Trophoblast cell (in vitro differentiated cells and primary cell): Measurements from ENCODE around the gene PDXP.
A peak's percentile ranks its signal among the peaks of the same experiment; 100 is the strongest.

Source experiments
- DNase-seq, 2 donors: peaks; one replicate each; pipeline ENCODE4 v3.0.0-alpha.2; 2016
- H2AFZ ChIP-seq: 2 replicates; pipeline ENCODE4 v1.6.1; 2013; ENCODE audit warnings: low read length, moderate library complexity, mild to moderate bottlenecking; ENCODE audit not compliant: insufficient read depth, poor library complexity
- H2AK5ac ChIP-seq: 2 replicates; pipeline ENCODE4 v1.6.1; 2013; ENCODE audit warnings: mild to moderate bottlenecking, low read length
- H2BK120ac ChIP-seq: 2 replicates; pipeline ENCODE4 v1.6.1; 2013; ENCODE audit warnings: low read length, mild to moderate bottlenecking, moderate library complexity; ENCODE audit not compliant: insufficient read depth, poor library complexity
- H2BK12ac ChIP-seq: 2 replicates; pipeline ENCODE4 v1.6.1; 2013; ENCODE audit warnings: mild to moderate bottlenecking, low read length, moderate library complexity
- H2BK5ac ChIP-seq: 2 replicates; pipeline ENCODE4 v1.6.1; 2013; ENCODE audit warnings: low read length, low read depth, moderate library complexity, mild to moderate bottlenecking; ENCODE audit not compliant: poor library complexity
- H3K14ac ChIP-seq: 2 replicates; pipeline ENCODE4 v1.6.1; 2013; ENCODE audit warnings: mild to moderate bottlenecking, low read length
- H3K18ac ChIP-seq: 2 replicates; pipeline ENCODE4 v1.6.1; 2013; ENCODE audit warnings: mild to moderate bottlenecking, low read length
- H3K23ac ChIP-seq: 2 replicates; pipeline ENCODE4 v1.6.1; 2013; ENCODE audit warnings: low read length
- H3K27ac ChIP-seq: 2 replicates; pipeline ENCODE4 v1.5.1; 2013; ENCODE audit warnings: low read depth, mild to moderate bottlenecking, inconsistent platforms, low read length, moderate library complexity
- H3K27me3 ChIP-seq: 2 replicates; pipeline ENCODE4 v1.6.1; 2013; ENCODE audit warnings: inconsistent platforms, mild to moderate bottlenecking, low read length, moderate library complexity; ENCODE audit not compliant: insufficient read depth
- H3K36me3 ChIP-seq, 2 experiments: 1 replicate in 1 of 2; 2 replicates in 1 of 2; pipeline ENCODE4 v1.6.1; 2013; ENCODE audit warnings: low read length in 2 of 2, mild to moderate bottlenecking in 2 of 2, moderate library complexity in 1 of 2; ENCODE audit not compliant: insufficient read depth in 2 of 2, control insufficient read depth in 1 of 2
- H3K4ac ChIP-seq: 2 replicates; pipeline ENCODE4 v1.6.1; 2013; ENCODE audit warnings: low read depth, mild to moderate bottlenecking, low read length, moderate library complexity
- H3K4me1 ChIP-seq, 2 experiments: 1 replicate in 1 of 2; 2 replicates in 1 of 2; pipeline ENCODE4 v1.6.1; 2013; ENCODE audit warnings: low read length in 2 of 2, mild to moderate bottlenecking in 2 of 2, moderate library complexity in 1 of 2; ENCODE audit not compliant: insufficient read depth in 2 of 2, control insufficient read depth in 1 of 2
- H3K4me2 ChIP-seq: 2 replicates; pipeline ENCODE4 v1.6.1; 2013; ENCODE audit warnings: inconsistent platforms, mild to moderate bottlenecking, low read length, moderate library complexity
- H3K4me3 ChIP-seq: 2 replicates; pipeline ENCODE4 v1.5.1; 2013; ENCODE audit warnings: mild to moderate bottlenecking, low read depth, low read length, inconsistent platforms
- H3K79me1 ChIP-seq: one replicate; pipeline ENCODE4 v1.6.1; 2013; ENCODE audit warnings: low read length
- H3K79me2 ChIP-seq: 2 replicates; pipeline ENCODE4 v1.6.1; 2013; ENCODE audit warnings: low read length, mild to moderate bottlenecking; ENCODE audit not compliant: control insufficient read depth, insufficient read depth, poor library complexity
- H3K9ac ChIP-seq: 2 replicates; pipeline ENCODE4 v1.6.1; 2013; ENCODE audit warnings: mild to moderate bottlenecking, low read length
- H3K9me3 ChIP-seq: 2 replicates; pipeline ENCODE4 v1.6.1; 2013; ENCODE audit warnings: low read depth, mild to moderate bottlenecking, control low read depth, inconsistent platforms, low read length; ENCODE audit not compliant: insufficient read depth
- H4K12ac ChIP-seq: 2 replicates; pipeline ENCODE4 v1.6.1; 2013; ENCODE audit warnings: low read depth, mild to moderate bottlenecking, low read length, moderate library complexity
- H4K8ac ChIP-seq: 2 replicates; pipeline ENCODE4 v1.6.1; 2013; ENCODE audit warnings: low read depth, mild to moderate bottlenecking, low read length, moderate library complexity
- H4K91ac ChIP-seq: one replicate; pipeline ENCODE4 v1.6.1; 2013; ENCODE audit warnings: low read depth, mild to moderate bottlenecking, low read length, moderate library complexity
- WGBS: extraction: QIAGEN DNeasy Blood & Tissue Kit; methylation state at CpG from one replicate; pipeline ENCODE4 v1.1.7; 2013; ENCODE audit warnings: missing lambda C conversion rate; ENCODE audit not compliant: insufficient read length, insufficient coverage; ENCODE audit errors: extremely low coverage; 5-methylcytosine and 5-hydroxymethylcytosine counted together

PDXP gene

GRCh38 chr22:37661160-37661924 lies 2.8 kb downstream of the PDXP start:
- no peaks in the 10 kb centered on the region for H3K27me3 ChIP-seq
- DNase-seq, result peak in 1 of 2 donors; percentile 67
- H3K4ac ChIP-seq, result no peak overlapping the region
- peaks cover 12 to 15% of the 10 kb centered on the region in 2 experiments for H3K4me1 ChIP-seq
- no peak overlapping the region for H2AFZ ChIP-seq
- H3K27ac ChIP-seq, result no peak overlapping the region
- H2BK12ac ChIP-seq, result no peak overlapping the region
- no peak overlapping the region for H2AK5ac ChIP-seq
- no peak overlapping the region for H2BK120ac ChIP-seq
- H3K36me3 ChIP-seq, result no peaks in the 10 kb centered on the region
- no CpG with 5 or more reads among the region's 12 CpGs for WGBS
- H3K9ac ChIP-seq, result peak overlapping the region; percentile 11
- no peak overlapping the region for H4K8ac ChIP-seq
- no peak overlapping the region for H4K91ac ChIP-seq
- H3K4me3 ChIP-seq, result no peak overlapping the region
- H4K12ac ChIP-seq, result no peak overlapping the region
- no peak overlapping the region for H3K18ac ChIP-seq
- H3K23ac ChIP-seq, result no peak overlapping the region
- H3K4me2 ChIP-seq, result no peak overlapping the region
- no peaks in the 10 kb centered on the region for H3K79me1 ChIP-seq
- no peak overlapping the region for H3K14ac ChIP-seq
- peaks cover 3% of the 10 kb centered on the region for H3K79me2 ChIP-seq
- H3K9me3 ChIP-seq, result peaks cover 2% of the 10 kb centered on the region
- H2BK5ac ChIP-seq, result no peak overlapping the region

GRCh38 chr22:37662039-37662438 lies 3.5 kb downstream of the PDXP start:
- peaks cover 2% of the 10 kb centered on the region for H3K9me3 ChIP-seq
- no peak overlapping the region for H3K27ac ChIP-seq
- no peak overlapping the region for H3K23ac ChIP-seq
- H3K36me3 ChIP-seq, result no peaks in the 10 kb centered on the region
- no peak overlapping the region for H3K4me3 ChIP-seq
- no CpG with 5 or more reads among the region's 5 CpGs for WGBS
- peaks cover 12 to 15% of the 10 kb centered on the region in 2 experiments for H3K4me1 ChIP-seq
- no peak overlapping the region for H2BK12ac ChIP-seq
- H3K4me2 ChIP-seq, result no peak overlapping the region
- peaks cover 3% of the 10 kb centered on the region for H3K79me2 ChIP-seq
- no peak overlapping the region for H2BK120ac ChIP-seq
- H3K9ac ChIP-seq, result no peak overlapping the region
- no peak overlapping the region for H4K12ac ChIP-seq
- no peak overlapping the region for H2BK5ac ChIP-seq
- H3K79me1 ChIP-seq, result no peaks in the 10 kb centered on the region
- H2AFZ ChIP-seq, result no peak overlapping the region
- no peak overlapping the region for H3K14ac ChIP-seq
- no peak overlapping the region for H2AK5ac ChIP-seq
- H3K4ac ChIP-seq, result no peak overlapping the region
- no peak overlapping the region for H3K18ac ChIP-seq
- no peak overlapping the region for H4K91ac ChIP-seq
- no peaks in the 10 kb centered on the region for H3K27me3 ChIP-seq
- DNase-seq, result no peak
- no peak overlapping the region for H4K8ac ChIP-seq

DNA sequence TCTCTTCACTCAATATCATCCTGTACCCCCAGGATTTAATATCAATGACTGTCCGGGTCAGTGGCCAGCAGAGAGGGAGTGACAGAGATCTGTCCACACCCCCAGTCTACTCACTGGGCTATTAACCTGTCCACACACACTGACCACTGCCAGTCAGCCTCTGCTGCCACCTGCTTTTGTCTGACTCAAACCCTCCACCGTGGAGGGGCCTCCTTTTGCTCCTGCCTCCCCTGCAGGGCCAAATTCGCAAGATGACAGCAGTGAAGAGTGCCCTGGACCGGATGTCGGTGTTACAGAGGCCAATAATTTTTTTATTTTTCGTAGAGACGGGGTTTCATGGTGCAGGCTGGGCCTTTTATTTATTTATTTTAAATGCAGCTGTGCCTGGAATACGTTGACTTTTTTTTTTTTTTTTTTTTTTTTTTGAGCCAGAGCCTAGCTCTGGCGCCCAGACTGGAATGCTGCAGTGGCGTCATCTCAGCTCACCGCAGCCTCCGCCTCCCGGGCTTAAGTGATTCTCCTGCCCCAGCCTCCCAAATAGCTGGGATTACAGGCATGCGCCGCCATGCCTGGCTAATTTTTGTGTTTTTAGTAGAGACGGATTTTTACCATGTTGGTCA lies 5.1 kb downstream of the PDXP start:
- H3K4me3 ChIP-seq, result no peak overlapping the region
- H3K36me3 ChIP-seq, result no peaks in the 10 kb centered on the region
- WGBS, result no CpG with 5 or more reads among the region's 16 CpGs

DNA sequence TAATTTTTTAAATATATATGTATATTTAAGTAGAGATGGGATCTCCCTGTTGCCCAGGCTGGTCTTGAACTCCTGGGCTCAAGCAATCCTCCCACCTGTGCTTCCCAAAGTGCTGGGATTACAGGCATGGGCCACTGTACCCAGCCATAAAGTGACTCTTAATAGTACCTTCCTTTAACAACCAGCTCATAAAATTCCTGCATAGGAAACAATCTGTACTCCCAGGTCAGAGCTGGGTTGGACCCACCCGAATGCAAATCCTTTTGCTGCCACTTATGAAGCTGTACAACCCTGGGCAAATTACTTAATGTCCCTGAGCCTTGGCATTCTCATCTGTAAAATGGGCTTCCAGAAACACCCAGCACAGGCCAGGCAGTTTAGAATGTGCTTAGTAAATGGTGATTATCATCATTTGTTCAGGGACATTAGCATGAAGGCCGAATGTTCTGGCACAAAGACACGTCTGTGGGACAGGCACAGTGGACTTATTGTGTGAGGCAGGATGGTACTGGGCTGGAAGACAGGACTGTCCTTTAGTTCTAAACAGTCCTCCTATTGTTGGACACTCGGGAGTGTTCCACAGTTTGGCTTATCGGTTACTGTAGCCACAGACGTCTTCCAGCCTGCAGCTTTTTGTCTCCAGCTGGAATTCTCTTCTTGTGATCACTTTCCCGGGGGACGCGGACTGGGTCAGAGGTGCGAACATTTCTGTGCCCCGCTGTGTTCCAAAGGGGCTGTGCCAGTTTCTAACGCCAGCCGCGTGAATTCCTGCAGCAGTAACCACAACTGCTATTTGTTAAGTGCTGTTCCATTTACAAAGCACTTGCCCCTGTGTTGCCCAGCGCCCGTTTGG lies 6.0 kb downstream of the PDXP start:
- H4K12ac ChIP-seq, result no peak overlapping the region
- H3K79me2 ChIP-seq, result no peaks in the 10 kb centered on the region
- WGBS, result no CpG with 5 or more reads among the region's 16 CpGs
- H3K36me3 ChIP-seq, result no peaks in the 10 kb centered on the region
- no peak overlapping the region for H2BK120ac ChIP-seq
- no peak overlapping the region for H3K9ac ChIP-seq
- H3K27me3 ChIP-seq, result no peaks in the 10 kb centered on the region
- no peak overlapping the region for H4K8ac ChIP-seq
- H2AK5ac ChIP-seq, result no peak overlapping the region
- H3K9me3 ChIP-seq, result peaks cover 2% of the 10 kb centered on the region
- no peak overlapping the region for H3K23ac ChIP-seq
- peaks cover 7 to 14% of the 10 kb centered on the region in 2 experiments for H3K4me1 ChIP-seq
- no peak overlapping the region for H4K91ac ChIP-seq
- H3K4ac ChIP-seq, result no peak overlapping the region
- H2BK12ac ChIP-seq, result no peak overlapping the region
- H2BK5ac ChIP-seq, result no peak overlapping the region
- no peak for DNase-seq
- no peak overlapping the region for H3K27ac ChIP-seq
- no peak overlapping the region for H2AFZ ChIP-seq
- H3K79me1 ChIP-seq, result no peaks in the 10 kb centered on the region
- no peak overlapping the region for H3K4me2 ChIP-seq
- no peak overlapping the region for H3K14ac ChIP-seq
- no peak overlapping the region for H3K4me3 ChIP-seq
- no peak overlapping the region for H3K18ac ChIP-seq

More for the DNA sequence above, 5.1 kb downstream of the PDXP start:
- Histone ChIP-seq H3K4me2 (no peak overlapping the region), H2AFZ (no peak overlapping the region), H3K23ac (no peak overlapping the region), H3K4ac (no peak overlapping the region), H3K14ac (no peak overlapping the region), H3K9ac (no peak overlapping the region), H2AK5ac (no peak overlapping the region), H4K8ac (no peak overlapping the region), H3K9me3 (peaks cover 4% of the 10 kb centered on the region), H4K91ac (no peak overlapping the region), H2BK120ac (no peak overlapping the region), H3K79me1 (no peaks in the 10 kb centered on the region), H4K12ac (no peak overlapping the region), H3K27ac (no peak overlapping the region), H3K18ac (no peak overlapping the region), H3K4me1 (peaks cover 12 to 18% of the 10 kb centered on the region in 2 experiments), H3K79me2 (peaks cover 3% of the 10 kb centered on the region), H2BK5ac (no peak overlapping the region), H3K27me3 (no peaks in the 10 kb centered on the region), H2BK12ac (no peak overlapping the region)
- DNase-seq, result peak; percentile 82 to 87
